ENCODE data around the gene NLK.
"Not testable (repeated sequence)": the region's sequence is repeated elsewhere in the genome, so short reads cannot be mapped to it uniquely, and the experiment has no call there.

Gene NLK

DNA sequence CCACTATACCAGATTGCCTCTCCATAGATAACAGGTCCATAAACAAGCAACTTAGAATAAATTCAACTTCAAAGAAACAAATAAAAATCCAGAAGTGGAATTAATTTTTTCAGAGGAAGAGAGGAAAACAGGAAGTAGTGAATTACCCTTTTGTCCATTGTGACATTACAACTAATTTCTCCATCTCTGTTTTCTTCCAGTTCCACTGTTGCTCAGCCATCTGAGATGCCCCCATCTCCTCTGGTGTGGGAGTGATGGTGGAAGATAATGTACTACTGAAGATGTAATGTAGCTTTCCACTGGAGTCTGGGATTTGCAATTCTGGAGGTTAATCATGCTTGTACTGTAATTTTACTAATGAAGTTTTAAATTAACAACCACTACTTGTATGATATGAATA, 151.9 kb downstream of the NLK start:
- no peak for DNase-seq (ENCODE audit: low read depth)

DNA sequence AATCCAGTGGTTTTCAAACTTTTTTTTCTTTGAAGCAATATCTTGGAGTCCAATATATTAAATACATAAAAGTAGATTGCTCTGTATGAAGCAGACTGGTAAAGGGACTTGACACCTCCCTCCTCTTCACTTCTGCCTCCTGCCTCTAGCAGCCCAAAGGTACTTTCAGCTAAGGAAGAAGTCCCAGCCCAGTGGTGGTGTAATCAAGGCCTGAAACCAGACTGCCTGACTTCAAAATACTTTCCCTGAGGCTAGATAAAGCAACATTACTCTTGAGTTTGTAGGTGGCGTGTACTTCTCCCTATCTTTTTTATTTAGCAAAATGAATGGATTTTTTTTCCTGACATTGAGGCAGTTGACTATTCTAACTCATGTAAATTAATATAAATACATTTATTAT, 154.2 kb downstream of the NLK start:
- DNase-seq (ENCODE audit: low read depth), result no peak

DNA sequence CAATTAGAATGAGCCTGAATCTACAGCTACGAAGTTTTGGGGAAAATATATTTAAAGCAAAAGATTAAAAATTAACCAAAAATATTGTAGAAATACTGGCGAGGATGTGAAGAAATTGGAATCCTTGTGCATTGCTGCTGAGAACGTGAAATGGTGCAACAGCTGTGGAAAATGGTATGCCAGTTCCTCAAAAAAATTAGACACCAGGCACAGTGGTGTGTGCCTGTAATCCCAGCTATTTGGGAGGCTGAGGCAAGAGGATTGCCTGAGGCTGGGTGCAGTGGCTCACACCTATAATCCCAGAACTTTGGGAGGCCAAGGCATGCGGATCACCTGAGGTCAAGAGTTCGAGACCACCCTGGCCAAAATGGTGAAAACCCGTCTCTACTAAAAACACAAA, 156.6 kb downstream of the NLK start:
- no peak for DNase-seq (ENCODE audit: low read depth)

DNA sequence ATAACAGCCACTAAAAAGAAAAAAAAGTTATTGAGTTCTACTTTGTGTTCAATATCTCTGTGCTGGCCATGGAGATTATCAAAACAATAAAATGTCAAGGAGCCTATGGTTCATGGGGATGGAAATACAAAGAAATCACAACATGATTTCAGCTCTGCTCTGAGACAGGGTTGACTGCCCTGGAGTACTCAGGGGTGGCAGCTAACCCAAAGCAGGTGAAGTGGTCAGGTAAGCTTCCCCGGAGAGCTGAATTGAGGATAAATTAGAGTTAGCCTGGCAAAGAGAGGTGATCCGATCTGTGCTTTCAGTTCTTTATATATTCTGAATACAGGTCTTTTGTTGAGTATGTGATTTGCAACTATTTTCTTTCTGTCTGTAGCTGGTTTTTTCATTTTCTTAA, 157.3 kb downstream of the NLK start:
- no peak for DNase-seq (ENCODE audit: low read depth)

DNA sequence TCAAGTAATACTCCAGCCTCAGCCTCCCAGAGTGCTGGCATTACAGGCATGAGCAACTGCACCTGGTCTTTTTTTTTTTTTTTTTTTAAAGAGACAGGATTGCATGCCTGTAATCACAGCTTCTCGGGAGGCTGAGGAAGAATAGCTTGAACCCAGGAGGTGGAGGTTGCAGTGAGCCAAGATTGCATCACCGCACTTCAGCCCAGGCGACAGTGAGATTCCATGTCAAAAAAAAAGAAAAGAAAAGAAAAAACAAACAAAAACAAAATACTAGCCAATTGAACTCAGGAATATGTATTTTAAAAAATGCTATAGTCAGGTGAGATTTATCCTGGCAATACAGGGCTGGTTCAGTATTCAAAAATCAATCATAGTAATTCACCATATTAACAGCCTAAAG, 158.8 kb downstream of the NLK start:
- DNase-seq (ENCODE audit: low read depth), result no peak

DNA sequence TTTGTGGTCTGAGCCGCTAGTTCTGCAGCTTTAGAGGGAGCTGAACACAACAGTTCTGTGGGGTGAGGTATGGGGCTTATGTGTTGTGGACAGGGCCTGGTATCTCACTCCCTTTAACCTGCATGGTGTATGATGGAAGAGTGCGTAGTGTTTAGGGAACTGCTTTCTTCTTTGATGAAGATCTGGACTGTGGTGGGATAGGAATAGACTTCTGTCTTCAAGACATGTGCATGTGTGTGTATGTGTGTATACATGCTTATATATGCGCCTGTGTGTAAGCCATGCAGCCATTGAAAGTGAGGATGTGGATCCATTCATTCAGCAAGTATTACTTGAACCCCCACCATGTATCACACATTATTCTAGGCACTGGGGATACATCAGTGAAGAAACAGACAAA, 161.8 kb downstream of the NLK start:
- no peak for DNase-seq (ENCODE audit: low read depth)

DNA sequence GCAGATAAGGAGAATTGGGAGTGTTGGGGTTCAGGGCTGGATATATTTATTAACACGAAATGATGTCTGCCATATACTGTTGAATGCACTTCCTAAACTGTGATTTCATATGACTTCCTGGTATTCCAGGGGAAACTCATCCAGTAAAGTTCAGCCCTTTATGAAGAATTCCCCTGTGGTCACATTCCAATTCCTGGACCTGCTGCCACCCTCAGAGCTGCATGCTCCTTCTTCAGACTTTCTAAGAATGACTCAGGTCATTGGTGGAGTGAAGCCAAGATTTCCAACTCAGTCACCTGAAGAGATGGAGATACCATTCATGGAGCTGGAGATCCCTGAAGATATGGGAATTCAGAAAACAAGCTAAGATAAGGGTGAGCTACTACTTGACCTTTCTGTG, 162.3 kb downstream of the NLK start:
- peak; percentile 18 for DNase-seq (ENCODE audit: low read depth)

DNA sequence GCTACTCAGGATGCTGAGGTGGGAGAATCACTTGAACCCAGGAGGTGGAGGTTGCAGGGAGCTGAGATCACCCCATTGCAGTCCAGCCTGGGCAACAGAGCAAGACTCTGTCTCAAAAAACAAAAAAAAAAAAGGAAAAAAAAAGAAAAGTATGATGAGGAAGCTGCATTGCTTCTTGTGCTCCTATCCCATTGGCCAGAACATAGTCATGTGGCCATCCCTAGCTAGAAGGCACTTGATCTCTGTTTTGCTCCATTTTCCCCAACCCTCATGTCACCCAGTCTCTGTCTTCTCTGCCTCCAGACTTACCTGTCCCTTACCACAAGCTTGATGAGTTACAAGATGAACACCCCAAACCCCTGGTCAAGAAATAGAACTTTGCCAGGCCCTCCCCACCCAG, 163.8 kb downstream of the NLK start:
- DNase-seq (ENCODE audit: low read depth), result no peak

DNA sequence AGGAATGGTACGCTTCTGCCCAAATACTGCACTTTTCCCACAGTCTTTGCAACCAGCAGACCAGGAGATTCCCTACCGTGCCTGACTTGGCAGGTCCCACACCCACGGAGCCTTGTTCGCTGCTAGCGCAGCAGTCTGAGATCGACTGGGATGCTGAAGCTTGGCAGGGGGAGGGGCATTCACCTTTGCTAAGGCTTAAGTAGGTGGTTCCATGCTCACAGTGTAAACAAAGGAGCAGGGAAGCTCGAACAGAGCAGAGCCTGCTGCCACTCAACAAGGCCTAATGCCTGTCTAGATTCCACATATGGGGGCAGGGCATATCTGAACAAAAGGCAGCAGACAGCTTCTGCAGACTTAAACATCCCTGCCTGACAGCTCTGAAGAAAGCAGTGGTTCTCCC, 169.3 kb downstream of the NLK start:
- no peak for DNase-seq (ENCODE audit: low read depth)

DNA sequence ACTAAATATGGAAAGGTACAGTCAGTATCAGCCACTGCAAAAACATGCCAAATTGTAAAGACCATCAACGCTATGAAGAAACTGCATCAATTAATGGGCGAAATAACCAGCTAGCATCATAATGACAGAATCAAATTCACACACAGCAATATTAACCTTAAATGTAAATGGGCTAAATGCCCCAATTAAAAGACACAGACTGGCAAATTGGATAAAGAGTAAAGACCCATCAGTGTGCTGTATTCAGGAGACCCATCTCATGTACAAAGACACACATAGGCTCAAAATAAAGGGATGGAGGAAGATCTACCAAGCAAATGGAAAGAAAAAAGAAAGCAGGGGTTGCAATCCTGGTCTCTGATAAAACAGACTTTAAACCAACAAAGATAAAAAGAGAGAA, 171.1 kb downstream of the NLK start:
- DNase-seq (ENCODE audit: low read depth), result not testable (repeated sequence)

DNA sequence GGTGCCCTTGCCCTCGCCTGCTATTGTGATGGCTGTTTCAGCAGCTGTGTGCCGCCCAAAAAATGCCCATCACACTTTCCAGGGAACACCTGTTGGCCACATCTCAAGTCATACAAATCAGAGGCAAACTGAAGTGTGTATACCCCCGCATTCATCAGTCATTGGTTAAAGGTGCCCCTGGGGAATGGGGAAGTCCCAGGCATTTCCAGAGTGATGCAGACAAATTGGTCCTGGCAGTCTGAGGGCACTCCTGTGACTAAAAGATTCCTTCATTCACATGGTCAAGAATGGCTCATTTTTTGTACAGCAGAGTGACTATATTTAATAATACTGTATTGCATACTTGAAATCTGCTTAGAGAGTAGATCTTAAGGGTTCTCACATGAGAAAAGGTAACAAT, 173.6 kb downstream of the NLK start:
- DNase-seq (ENCODE audit: low read depth), result no peak

DNA sequence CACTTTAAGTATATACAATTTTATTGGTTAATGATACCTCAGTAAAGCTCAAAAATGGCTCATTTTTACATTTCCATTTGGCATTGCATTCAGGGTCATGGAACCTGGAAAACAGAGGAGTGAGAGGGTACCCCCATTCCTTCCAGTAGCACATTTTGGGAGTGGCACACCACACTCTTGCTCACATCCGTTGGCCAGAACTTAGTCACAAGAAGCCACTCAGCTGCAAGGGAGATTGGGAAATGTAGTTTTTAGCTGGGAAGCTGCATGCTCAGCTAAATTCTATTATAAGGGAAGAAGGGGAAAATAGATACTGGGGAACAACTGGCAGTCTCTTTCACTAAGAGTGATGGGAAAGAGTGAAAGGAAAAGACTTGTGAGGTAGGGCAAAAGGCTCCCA, 174.1 kb downstream of the NLK start:
- peak; percentile 59 for DNase-seq (ENCODE audit: low read depth)

DNA sequence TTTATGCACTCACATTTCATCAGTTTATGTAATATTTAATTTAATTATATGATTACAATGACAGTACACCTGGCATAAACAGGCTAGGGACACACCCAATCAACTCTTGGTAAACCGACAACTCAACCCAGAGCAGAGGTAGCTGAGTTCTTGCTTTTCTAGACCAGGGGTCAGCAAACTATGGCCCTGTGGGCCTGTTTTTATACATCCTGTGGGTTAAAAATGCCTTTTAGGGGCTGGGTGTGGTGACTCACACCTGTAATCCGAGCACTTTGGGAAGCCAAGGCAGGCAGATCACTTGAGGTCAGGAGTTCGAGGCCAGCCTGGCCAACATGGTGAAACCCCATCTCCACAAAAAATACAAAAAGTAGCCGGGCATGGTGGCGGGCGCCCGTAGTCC, 177.3 kb downstream of the NLK start:
- peak; percentile 31 for DNase-seq (ENCODE audit: low read depth)

DNA sequence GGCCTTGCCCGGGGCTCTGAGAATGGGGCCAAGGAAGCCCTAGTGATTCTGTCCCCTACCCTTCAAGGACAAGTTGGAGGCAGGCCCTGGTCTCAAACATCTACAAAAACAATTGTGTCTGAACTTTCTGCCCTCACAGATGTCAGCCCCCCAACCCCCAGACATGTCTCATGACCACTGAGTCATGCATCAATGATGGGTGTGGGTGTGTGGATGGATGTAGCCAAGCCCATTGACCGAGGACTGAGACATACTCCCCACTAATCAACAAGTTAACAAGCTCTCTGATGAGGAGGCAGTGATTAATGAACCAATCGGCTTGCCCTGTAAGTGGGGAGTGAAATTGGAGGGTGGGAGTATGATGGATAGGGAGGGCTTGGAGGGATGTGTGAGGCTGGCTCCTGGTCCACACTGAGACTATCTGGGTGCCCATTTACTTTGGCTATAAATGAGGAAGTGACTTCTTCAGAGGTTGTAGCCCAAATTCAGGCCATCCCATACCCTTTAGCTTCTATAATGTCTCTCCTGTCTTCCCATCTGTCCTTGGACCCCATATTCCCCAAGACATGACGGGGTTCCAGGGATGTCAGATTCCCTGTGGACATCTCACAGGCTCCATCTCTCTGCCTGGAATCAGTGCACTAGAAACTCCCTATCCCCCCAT, 179.4 kb downstream of the NLK start:
- peak; percentile 35 for DNase-seq (ENCODE audit: low read depth)

DNA sequence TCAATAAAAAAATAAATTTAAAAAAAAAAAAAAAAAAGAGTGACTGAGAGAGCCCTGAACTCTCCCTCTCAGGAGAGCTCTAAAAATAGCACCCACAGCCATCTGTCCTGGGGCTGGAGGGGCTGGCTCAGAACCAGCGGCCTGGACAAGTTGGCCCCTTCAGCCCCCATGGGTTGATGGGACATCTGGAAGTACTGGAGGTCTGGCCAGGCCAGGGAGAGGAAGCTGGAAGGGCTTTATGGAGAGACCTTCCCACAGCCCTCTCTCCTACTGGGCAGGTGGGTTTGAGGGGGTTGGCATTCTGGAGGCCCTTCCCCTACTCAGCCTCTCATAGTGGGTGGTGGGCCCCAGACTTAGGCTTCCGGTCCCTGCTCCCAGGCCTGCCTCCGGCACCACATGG, 182.8 kb downstream of the NLK start:
- no peak for DNase-seq (ENCODE audit: low read depth)

DNA sequence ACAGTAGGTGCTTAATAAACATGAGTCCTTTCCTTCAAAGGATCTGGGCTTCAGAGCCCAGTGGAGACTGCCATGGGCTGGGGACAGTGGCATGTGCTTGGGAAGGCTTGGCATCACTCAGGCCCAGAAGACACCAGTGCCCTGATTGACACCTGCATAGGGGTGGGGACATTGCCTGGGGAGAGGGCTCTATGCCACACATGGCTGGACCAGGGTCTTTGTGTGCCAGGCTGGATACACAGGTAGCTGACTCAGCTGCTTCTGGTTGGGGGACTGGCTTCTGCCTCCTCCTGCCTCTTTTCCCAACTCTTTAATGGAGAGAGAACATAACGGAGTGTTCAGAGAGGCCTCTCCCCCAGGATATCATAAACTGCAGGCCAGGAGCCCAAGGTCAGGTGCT, 183.4 kb downstream of the NLK start:
- DNase-seq (ENCODE audit: low read depth), result no peak

DNA sequence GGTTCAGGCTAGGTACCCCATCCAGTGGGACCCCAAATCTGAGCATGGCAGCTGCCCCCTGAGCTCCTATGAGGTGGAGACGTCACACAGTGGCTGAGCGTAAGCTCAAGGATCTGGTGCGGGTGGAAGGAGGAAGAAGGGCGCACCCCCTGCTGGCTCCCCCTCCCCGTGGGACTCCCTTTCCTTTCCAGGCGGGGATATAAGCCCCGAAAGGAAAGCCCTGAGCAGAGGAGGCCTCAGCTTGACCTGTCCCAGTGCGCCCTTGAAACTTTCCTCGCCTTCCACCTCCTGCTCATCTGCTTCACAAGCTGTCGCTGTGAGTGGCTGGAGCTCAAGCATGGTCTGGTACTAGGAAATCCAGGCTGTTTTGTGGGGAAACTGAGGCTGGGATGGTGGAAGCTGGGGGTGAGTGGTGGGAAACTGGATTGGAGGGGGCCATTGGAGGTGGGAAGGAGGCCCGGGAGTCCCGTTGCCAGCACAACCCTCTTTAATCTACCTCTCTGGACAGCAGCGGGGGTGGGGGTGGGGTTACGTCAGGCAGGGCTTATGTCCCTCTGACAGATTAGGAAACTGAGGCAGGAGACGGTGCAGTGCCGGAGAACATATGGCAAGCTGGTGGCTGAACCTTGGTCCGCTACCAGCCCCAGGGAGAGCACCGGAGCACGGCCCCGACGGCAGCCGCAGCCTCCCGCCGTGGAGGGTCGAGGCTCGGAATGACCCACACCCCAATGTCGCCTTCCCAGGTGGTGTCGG, 184.3 kb downstream of the NLK start:
- no peak for DNase-seq (ENCODE audit: low read depth)

DNA sequence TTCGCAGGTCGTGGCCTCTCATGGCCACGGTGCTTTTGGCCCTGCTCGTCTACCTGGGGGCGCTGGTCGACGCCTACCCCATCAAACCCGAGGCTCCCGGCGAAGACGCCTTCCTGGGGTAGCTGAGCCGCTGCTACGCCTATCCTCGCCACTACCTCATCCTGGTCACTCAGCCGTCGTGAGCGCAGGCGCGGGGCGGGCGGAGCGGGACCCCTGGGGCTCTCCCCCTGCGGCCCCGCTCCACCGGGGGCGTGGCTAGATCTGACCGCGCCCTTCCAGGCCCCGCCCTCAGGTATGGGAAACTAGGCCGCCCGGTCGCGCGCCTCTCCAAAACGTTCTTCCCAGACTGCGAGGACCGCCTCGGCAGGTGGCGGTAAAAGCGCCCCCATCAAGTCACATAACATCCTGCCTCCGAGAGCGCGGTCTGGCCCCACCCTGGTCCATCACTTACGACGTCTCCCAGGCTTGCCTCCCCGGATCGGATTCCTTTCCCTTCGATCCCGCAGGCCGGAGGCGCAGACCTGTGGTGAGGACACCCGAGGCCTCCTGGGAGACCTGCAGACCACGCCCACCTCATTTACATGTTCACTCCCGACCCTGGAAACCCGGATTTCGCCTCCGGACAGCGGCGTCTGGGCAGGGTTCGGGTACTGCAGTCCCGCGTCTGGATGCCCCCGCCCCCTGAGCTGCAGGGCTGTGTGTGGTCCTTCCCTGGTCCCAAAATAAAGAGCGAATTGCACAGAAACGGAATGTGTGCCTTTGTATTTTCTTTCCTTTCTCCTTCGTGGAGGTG, 185.0 kb downstream of the NLK start:
- DNase-seq (ENCODE audit: low read depth), result peak; percentile 41

DNA sequence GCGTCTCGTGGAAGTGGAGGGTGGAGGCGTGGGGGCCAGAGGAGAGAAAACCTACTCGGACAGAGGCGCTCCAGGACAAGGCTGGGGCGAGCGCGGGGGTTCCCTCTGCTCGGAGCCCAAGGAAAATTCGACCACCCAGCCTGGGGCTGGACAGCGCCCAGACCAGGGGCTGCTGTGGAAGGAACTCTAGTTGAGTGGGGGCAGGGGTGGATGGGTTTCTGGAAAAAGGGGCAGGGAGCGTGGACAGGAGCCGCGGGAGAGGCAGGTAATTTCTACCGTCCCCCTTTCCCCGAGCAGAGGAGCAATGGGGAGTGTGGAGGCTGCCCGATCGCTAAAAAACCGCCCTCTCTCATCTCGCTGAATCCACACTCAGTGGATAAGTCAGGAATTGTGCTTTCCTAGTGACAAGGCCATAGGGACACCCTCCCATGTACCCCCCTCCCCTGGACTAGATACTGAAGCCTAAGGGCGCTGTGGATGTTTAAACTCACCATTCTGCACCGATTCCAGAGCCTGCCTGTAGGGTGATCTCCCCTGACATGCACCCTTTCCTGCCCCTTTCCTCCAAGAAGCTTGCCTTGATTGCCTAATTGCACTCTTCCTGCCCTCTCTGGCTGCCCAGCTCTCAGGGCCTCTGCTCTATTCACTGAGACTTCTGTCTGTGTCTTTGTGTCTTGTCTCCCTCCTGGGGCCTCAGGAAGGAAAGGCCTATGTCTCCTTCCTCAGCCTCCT, 185.8 kb downstream of the NLK start:
- DNase-seq (ENCODE audit: low read depth), result peak; percentile 15

DNA sequence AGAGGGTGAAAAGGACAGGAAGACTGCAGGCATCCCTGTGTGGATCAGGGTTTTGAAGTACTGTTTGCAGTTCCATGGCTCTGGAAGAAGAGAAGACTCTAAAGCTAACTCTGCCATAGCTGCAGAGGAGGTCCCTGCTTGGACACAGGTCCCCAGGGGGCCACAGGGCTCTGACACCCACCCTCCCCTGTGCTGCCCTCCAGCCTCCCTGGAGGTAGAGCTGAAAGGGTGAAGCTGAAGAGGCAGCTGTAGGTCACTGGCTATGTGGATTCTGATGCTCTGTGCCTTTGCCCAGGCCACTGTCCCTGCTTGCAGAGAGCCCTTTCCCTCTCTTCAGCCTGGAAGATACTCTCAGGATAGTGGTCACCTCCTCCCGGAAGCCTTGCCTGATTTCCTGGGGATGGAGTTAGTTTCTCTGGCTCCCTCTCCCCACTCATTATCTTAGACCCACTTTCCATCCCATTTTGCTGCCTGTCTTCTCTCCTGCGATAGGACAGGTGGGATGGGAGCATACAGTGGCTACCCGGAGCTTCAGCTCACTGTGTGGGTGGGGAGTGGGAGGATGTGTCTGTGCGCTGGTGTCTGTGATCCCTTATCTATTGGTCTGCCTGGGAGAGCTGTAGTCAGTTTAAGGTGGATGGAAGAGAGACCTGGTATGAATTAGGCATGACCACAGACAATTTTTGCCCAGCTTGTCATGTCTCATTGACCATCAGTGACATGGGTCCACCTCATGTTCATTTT, 186.7 kb downstream of the NLK start:
- no peak for DNase-seq (ENCODE audit: low read depth)

DNA sequence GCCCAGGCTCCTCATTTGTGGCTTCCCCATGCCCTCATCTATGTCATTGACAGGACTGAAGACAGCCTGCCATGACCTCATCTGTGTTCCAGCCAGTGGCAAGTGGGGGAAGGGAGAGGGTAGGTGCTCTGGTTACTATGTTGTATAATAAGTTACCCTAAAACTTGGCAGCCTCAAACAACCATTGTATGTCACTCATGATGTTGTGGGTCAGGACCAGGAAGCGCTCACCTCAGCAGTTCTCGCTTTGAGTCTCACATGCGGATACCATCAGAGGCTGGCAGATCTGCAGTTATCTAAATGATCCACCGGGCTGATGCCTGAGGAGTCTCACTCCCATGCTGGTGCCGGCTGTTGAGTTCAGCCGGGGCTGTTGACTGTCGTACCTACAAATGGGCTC, 187.5 kb downstream of the NLK start:
- no peak for DNase-seq (ENCODE audit: low read depth)

DNA sequence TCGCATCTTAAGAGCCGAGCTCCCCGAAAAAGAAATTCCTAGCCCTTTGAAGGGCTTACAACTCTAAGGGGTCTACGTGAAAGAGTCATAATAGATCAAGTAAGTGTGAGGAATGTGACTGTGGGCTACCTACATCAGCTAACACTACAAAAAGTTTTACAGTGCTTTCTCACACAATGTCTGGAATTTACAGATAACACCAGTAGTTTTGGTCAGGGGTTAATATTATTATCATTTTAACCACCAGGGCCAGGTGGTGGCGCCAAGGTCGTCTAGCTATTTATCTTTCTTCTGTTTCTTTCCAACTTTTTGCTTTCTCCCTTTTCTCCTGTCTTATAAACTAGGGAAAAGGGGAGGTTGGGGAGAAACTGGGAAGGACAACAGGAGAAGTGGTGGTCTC, 188.1 kb downstream of the NLK start:
- DNase-seq (ENCODE audit: low read depth), result not testable (repeated sequence)

Measured in iris pigment epithelial cell (primary cell).